Nephron (organoid): ENCODE measurements around the gene CGRRF1.
A peak's percentile ranks its signal among the peaks of the same experiment; 100 is the strongest.

ENCODE experiments used
- H3K27ac Mint-ChIP-seq, 3 experiments: 2 replicates each; pipeline ENCODE4 v1.8.0; 2020; ENCODE audit warnings: mixed read lengths in 3 of 3, mild to moderate bottlenecking in 2 of 3, moderate library complexity in 1 of 3
- H3K27me3 Mint-ChIP-seq: 2 replicates; pipeline ENCODE4 v1.8.0; 2021; ENCODE audit warnings: low read depth, mild to moderate bottlenecking, moderate library complexity, mixed read lengths
- H3K36me3 Mint-ChIP-seq: 2 replicates; pipeline ENCODE4 v1.8.0; 2020; ENCODE audit warnings: low read depth, mixed read lengths
- H3K4me1 Mint-ChIP-seq: 2 replicates; pipeline ENCODE4 v1.8.0; 2020; ENCODE audit warnings: mixed read lengths
- H3K4me3 Mint-ChIP-seq, 3 experiments: 2 replicates each; pipeline ENCODE4 v1.8.0; 2020; ENCODE audit warnings: mild to moderate bottlenecking in 3 of 3, mixed read lengths in 3 of 3, moderate library complexity in 2 of 3
- H3K9me3 Mint-ChIP-seq: 2 replicates; pipeline ENCODE4 v1.8.0; 2020; ENCODE audit warnings: mixed read lengths
- TF ChIP-seq, protein P1 (sequence below), 3 experiments: fragments of 200-600 bp; sonication (generic); IDR thresholded peaks; one replicate each; pipeline ENCODE4 v1.5.0; 2021; ENCODE audit warnings: antibody characterized with exemption in 3 of 3; ENCODE audit not compliant: unreplicated experiment in 3 of 3

The CGRRF1 gene

DNA sequence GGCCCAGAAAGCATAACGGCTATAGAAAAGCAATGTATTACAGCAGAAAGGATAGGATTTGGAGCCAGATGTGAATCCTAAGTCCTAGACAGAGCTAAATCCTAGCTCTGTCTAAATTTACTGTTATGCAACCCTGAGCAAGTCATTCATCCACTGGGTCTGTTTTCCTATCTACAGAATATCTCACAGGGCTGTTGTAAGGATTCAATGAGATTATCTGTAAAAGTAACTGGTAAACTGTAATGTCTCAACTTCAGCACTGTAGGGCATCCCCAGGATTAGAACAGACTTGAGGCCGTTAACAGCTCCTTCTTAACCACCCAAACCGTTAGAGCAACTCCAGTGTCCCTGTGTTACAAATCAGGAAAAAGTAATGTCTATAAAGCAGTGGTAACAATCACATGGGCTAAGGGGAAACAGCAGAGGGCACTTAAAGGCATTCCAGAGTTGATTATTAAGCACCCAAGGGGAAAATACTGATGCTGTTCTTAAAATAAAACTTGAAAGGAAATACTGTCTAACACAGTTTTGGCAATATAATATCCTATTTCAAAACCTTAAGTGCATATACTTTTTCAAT is 31.0 kb upstream of the CGRRF1 start:
- H3K27me3 Mint-ChIP-seq = no peaks in the 10 kb centered on the region
- peaks cover 40% of the 10 kb centered on the region for H3K4me1 Mint-ChIP-seq
- H3K9me3 Mint-ChIP-seq = no peaks in the 10 kb centered on the region
- peak overlapping the region; percentile 23 to 71 (median 30) for H3K27ac Mint-ChIP-seq
- TF ChIP-seq, protein P1, sequence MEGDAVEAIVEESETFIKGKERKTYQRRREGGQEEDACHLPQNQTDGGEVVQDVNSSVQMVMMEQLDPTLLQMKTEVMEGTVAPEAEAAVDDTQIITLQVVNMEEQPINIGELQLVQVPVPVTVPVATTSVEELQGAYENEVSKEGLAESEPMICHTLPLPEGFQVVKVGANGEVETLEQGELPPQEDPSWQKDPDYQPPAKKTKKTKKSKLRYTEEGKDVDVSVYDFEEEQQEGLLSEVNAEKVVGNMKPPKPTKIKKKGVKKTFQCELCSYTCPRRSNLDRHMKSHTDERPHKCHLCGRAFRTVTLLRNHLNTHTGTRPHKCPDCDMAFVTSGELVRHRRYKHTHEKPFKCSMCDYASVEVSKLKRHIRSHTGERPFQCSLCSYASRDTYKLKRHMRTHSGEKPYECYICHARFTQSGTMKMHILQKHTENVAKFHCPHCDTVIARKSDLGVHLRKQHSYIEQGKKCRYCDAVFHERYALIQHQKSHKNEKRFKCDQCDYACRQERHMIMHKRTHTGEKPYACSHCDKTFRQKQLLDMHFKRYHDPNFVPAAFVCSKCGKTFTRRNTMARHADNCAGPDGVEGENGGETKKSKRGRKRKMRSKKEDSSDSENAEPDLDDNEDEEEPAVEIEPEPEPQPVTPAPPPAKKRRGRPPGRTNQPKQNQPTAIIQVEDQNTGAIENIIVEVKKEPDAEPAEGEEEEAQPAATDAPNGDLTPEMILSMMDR (IDR thresholded peaks at IDR 0.05; ENCODE audit: unreplicated experiment in 3 of 3) = no peak
- no peak overlapping the region for H3K4me3 Mint-ChIP-seq
- H3K36me3 Mint-ChIP-seq = peaks cover 54% of the 10 kb centered on the region

DNA sequence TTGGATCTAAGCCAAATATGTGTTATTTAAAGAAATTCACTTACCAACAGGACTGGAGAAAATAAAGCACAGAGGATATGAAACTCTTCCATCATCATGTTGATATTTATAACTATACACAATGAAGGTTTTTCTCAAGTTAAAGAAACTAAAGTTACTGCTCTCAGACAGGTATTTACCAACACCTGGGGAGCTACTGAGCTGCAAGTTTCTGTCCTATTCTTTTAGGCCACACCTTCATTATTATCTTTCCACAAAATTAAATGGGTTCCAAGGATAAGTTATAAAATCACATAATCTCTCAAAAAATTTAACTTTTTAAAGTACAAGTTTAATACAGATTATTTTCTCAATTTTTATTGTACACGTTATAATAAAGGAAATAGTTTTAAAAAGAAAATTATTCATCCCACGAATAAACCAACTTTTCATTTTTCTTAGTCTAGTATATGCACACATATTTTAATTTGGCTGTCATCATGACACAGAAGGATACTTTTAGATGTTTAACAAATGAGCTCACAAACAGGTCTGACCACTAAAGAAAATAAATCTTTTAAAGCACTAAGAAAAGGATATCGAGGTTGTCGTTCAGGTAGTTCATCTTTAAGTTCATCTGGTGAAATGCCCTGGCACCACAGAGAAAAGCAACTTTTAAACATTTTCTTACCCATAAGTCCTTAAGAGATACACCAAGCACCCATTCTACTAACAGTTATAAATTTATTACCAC is 28.7 kb upstream of the CGRRF1 start:
- TF ChIP-seq, protein P1 (IDR thresholded peaks at IDR 0.05; ENCODE audit: unreplicated experiment in 3 of 3) = no peak
- no peaks in the 10 kb centered on the region for H3K27me3 Mint-ChIP-seq
- no peaks in the 10 kb centered on the region for H3K9me3 Mint-ChIP-seq
- H3K36me3 Mint-ChIP-seq = peaks cover 54% of the 10 kb centered on the region
- no peak overlapping the region for H3K4me3 Mint-ChIP-seq
- peaks cover 41% of the 10 kb centered on the region for H3K4me1 Mint-ChIP-seq
- no peak overlapping the region for H3K27ac Mint-ChIP-seq

- Mint-ChIP-seq H3K9me3 (no peaks in the 10 kb centered on the region), H3K27me3 (no peaks in the 10 kb centered on the region), H3K4me1 (peaks cover 41% of the 10 kb centered on the region), H3K4me3 (no peak overlapping the region), H3K27ac (no peak overlapping the region), H3K36me3 (peaks cover 55% of the 10 kb centered on the region)
- TF ChIP-seq, protein P1 (IDR thresholded peaks at IDR 0.05; ENCODE audit: unreplicated experiment in 3 of 3) = no peak
Measured at GRCh38 chr14:54481695-54482094, 28.0 kb upstream of the CGRRF1 start.

DNA sequence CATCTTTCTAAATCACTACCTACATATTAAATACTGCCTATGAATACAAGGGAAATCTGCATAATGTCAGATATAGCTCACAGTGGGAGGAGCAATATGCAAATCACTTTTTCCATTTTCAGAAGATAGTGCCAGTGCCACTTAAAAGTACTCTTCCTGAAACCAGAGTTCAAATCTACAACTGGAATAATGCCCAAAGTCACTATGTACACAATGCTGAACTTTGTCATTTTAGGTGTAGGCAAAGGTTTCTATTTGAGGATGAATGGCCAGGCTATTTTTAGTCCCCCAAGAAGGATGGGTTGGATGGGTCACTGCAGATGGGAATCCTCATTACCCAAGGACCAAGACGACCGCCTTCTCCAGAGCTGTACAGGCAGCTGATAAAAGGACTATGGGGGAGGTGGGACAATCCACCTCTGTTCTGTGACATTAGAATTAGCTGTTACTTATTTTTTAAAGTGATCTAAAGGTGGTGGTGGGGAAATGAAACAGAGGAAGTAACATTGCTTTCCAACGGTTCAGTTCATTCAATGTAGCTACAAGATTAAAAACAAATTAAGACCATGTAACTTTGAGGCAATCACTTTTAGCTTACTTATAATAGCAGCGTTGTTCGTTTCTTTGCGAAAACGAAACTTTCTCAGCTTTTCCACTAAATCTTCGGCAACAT is 26.5 kb upstream of the CGRRF1 start:
- H3K9me3 Mint-ChIP-seq = no peaks in the 10 kb centered on the region
- no peak overlapping the region for H3K27ac Mint-ChIP-seq
- H3K4me3 Mint-ChIP-seq = no peak overlapping the region
- TF ChIP-seq, protein P1 (IDR thresholded peaks at IDR 0.05; ENCODE audit: unreplicated experiment in 3 of 3) = no peak
- H3K27me3 Mint-ChIP-seq = no peaks in the 10 kb centered on the region
- peaks cover 46% of the 10 kb centered on the region for H3K4me1 Mint-ChIP-seq
- peaks cover 48% of the 10 kb centered on the region for H3K36me3 Mint-ChIP-seq

GRCh38 chr14:54483846-54484245 is 25.9 kb upstream of the CGRRF1 start:
- no peaks in the 10 kb centered on the region for H3K9me3 Mint-ChIP-seq

More at GRCh38 chr14:54483846-54484245, 25.9 kb upstream of the CGRRF1 start:
- TF ChIP-seq, protein P1 (IDR thresholded peaks at IDR 0.05; ENCODE audit: unreplicated experiment in 3 of 3) = no peak
- Mint-ChIP-seq H3K36me3 (peaks cover 42% of the 10 kb centered on the region), H3K27me3 (no peaks in the 10 kb centered on the region), H3K4me3 (peak overlapping the region in 2 of 3 experiments; percentile 0 to 18), H3K4me1 (peaks cover 42% of the 10 kb centered on the region), H3K27ac (peak overlapping the region in 2 of 3 experiments; percentile 35 to 43)
